GM06990 (cell line): ENCODE results near the gene GNAS-AS1.

Experiments
- DNase-seq: peaks from one replicate; pipeline ENCODE4 v3.0.0-alpha.2; 2011; ENCODE audit not compliant: insufficient read length; ENCODE audit errors: extremely low read depth
- H3K27me3 ChIP-seq: replicated peaks from 2 replicates; pipeline ENCODE4 v1.6.0; 2011; ENCODE audit warnings: low read length; ENCODE audit not compliant: control insufficient read depth, insufficient read depth
- H3K36me3 ChIP-seq: 2 replicates; pipeline ENCODE4 v1.5.1; 2011; ENCODE audit warnings: low read length; ENCODE audit not compliant: control insufficient read depth, insufficient read depth
- H3K4me3 ChIP-seq: replicated peaks from 2 replicates; pipeline ENCODE4 v1.5.1; 2011; ENCODE audit warnings: low read depth, mild to moderate bottlenecking, control low read depth, low read length
- TF ChIP-seq, protein P1 (sequence below): IDR thresholded peaks from 2 replicates; pipeline ENCODE4 v1.5.1; 2011; ENCODE audit warnings: low read length, control low read depth, mild to moderate bottlenecking, inconsistent platforms; ENCODE audit not compliant: insufficient read depth, poor library complexity, severe bottlenecking

Gene GNAS-AS1

DNA sequence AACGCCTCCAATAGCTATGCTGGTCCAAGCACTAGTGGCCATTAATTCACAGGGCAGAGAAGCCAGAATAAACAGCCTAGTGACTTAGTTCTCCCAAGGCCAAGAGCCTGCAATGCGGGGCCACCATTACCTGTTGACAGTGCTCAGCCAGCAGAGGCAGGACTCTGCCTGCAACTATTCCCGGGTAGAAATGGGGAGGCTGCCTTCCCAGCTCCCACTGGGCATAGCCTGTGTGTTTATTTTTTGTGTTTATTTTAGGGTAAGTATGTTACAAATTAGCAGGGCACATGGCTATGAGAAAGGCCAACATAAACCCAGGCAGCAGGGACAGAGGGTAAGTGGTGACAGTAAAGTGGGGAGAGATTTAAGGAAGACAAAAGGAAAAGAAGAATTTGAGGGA is 5.0 kb downstream of the GNAS-AS1 start:
- no peaks in the 10 kb centered on the region; the same call in 1 of the 2 replicates for H3K27me3 ChIP-seq
- DNase-seq: no peak
- H3K4me3 ChIP-seq: no peak overlapping the region
- no peaks in the 10 kb centered on the region for H3K36me3 ChIP-seq
- TF ChIP-seq, protein P1, sequence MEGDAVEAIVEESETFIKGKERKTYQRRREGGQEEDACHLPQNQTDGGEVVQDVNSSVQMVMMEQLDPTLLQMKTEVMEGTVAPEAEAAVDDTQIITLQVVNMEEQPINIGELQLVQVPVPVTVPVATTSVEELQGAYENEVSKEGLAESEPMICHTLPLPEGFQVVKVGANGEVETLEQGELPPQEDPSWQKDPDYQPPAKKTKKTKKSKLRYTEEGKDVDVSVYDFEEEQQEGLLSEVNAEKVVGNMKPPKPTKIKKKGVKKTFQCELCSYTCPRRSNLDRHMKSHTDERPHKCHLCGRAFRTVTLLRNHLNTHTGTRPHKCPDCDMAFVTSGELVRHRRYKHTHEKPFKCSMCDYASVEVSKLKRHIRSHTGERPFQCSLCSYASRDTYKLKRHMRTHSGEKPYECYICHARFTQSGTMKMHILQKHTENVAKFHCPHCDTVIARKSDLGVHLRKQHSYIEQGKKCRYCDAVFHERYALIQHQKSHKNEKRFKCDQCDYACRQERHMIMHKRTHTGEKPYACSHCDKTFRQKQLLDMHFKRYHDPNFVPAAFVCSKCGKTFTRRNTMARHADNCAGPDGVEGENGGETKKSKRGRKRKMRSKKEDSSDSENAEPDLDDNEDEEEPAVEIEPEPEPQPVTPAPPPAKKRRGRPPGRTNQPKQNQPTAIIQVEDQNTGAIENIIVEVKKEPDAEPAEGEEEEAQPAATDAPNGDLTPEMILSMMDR: no peak

DNA sequence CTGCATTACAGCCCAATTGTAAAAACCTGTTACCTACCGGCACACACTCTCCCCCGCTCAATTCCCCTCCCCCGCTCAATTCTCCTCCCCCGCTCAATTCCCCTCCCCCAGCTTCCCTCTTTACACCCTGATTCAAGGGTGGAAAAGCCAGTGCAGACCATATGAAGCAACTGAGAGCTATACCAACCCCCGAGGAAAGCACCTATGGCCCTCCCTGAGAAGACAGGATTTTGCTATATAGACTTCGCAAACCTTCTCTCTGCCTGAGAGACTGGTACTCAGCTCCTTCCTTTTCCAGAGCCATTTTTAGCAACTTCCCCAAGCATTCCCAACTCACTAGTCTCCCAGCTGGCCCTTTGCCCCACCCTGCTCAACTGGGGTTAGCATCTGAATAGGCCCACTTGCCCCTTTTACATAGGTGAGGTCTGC is 7.6 kb downstream of the GNAS-AS1 start:
- DNase-seq: no peak
- no peak overlapping the region for H3K4me3 ChIP-seq
- TF ChIP-seq, protein P1: no peak
- H3K36me3 ChIP-seq: no peaks in the 10 kb centered on the region
- H3K27me3 ChIP-seq: no peaks in the 10 kb centered on the region; the same call in none of the 2 replicates

- H3K36me3 ChIP-seq: no peaks in the 10 kb centered on the region
- TF ChIP-seq, protein P1: no peak
- H3K4me3 ChIP-seq: no peak overlapping the region
- no peaks in the 10 kb centered on the region; the same call in none of the 2 replicates for H3K27me3 ChIP-seq
- DNase-seq: no peak
Measured at GRCh38 chr20:58842276-58842675, 8.4 kb downstream of the GNAS-AS1 start.

DNA sequence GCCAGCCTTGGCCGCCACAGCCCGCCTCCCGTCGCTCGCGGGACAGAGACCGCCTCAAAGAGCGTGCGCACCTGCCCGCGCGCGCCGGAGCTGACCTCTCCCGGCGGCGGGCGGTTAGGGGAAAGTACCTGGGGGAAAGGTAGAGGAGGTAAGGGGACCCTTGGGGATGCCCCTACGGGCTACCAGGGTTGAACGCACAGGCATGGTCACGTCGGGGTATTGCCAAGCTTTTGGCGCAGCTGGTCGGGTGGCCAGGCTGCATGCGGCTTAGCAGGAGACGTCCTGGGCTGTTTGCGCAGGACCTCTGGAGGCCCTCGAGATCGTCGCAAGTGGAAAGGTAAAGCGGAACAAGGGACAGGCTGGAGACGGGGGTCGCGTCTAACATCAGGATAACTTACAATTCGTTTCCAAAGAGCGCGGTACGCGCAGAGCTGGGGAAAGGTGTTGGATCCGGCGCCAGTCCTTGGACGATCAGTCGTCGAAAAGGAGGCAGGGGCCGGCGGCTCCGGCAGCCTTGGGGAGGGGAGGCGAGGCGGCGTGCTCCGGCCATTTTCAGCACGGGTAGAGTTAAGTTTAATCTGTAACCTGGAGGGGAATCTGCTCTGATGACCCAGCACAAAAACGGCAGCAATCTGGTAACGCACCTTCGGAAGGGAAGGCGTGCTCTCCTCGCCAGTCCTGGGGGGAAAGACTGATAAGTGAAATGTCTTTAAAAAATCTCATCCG is 9.0 kb downstream of the GNAS-AS1 start:
- Histone ChIP-seq H3K27me3 (no peaks in the 10 kb centered on the region; the same call in none of the 2 replicates), H3K36me3 (no peaks in the 10 kb centered on the region), H3K4me3 (no peak overlapping the region)
- DNase-seq: no peak
- TF ChIP-seq, protein P1: no peak

DNA sequence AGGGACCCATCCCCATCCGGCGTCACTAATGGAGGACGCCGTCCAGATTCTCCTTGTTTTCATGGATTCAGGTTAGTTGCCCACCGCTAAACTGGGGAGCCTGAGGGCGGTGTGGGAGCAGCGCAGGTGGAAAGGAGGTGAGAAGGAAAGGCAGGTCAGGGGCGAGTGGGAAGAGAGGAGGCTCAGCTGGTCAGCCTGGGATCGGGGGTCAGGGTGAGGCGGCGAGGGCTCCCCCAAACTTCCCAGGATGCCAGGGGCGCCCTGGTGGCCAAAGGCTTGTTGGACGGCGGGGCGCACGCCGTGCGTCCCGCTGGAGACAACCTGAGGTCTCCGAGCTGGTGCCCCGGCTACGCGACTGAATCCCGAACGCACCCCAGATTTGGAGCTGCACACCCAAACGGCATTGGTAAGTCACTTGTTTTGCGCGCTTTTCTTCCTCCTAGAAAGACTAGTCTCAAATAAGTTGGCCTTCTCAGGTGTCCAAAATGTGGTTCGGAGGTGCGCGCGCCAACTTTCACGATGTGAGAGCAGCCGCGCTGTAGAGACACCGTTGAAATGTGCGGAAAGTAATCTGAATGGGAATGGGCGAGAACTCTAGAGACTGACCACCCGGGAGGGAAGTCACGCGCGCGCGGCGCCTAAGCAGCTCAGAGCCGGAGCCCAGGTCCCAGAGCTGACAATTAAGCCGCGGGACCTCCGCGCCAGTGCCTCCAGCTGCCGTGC is 9.7 kb downstream of the GNAS-AS1 start:
- Histone ChIP-seq H3K36me3 (no peaks in the 10 kb centered on the region), H3K27me3 (no peaks in the 10 kb centered on the region; the same call in 1 of the 2 replicates), H3K4me3 (no peak overlapping the region)
- TF ChIP-seq, protein P1: no peak
- DNase-seq: peak; percentile 18
